ENCODE measurements around the gene COBL. TPM values are rescaled to one million over a fixed set of nuclear protein-coding genes. Genes with fewer than 3 reads are reported as not detected.

COBL gene
- total RNA-seq, 1 experiment from 2014 or later = 0.39 TPM

- no peak overlapping the region for H3K27ac ChIP-seq (ENCODE audit: low read length)
- intact Hi-C loops (cut with micrococcal nuclease; ENCODE audit: unreplicated experiment) = loop anchor here (5.0 kb wide), 1 partner anchor 137 kb away; no protein-coding TSS in a partner anchor
- BruUV-seq (replicated peaks) = no TSS peak
- CTCF ChIA-PET = no interaction called here
- POLR2A ChIA-PET = no interaction called here
- no peaks in the 10 kb centered on the region; the same call in 1 of the 2 replicates for H3K27me3 ChIP-seq (ENCODE audit: control insufficient read depth, insufficient read depth, low read length)
- no peak for DNase-seq (ENCODE audit: low read depth, low spot score)
- TF ChIP-seq POLR2AphosphoS5 (IDR thresholded peaks at IDR 0.05; ENCODE audit: low read depth, low read length) (no peak), CTCF (IDR thresholded peaks at IDR 0.05) (no peak), TCF7L2 (IDR thresholded peaks at IDR 0.05; ENCODE audit: low read depth, low read length) (no peak), REST (IDR thresholded peaks at IDR 0.05; ENCODE audit: insufficient read depth in 1 of 2, low read depth in 2 of 2, low read length in 1 of 2) (no peak), SIN3A (IDR thresholded peaks at IDR 0.05; ENCODE audit: borderline replicate concordance, insufficient read depth, low read depth, low read length) (no peak)
- H3K36me3 ChIP-seq (ENCODE audit: control insufficient read depth, insufficient read depth, low read length) = no peaks in the 10 kb centered on the region
- no peak for ATAC-seq
- H3K4me3 ChIP-seq (ENCODE audit: low read depth in 2 of 2, low read length in 2 of 2) = no peak overlapping the region
- H3K9me3 ChIP-seq (ENCODE audit: control insufficient read depth, insufficient read depth, low read depth, low read length) = no peaks in the 10 kb centered on the region
- in situ Hi-C loops (cut with HindIII; ENCODE audit: low pct_unique_long_range_greater_than_20kb, low sequenced_read_pairs) = no loop called here
- H3K4me1 ChIP-seq (ENCODE audit: control insufficient read depth, insufficient read depth, low read length) = no peaks in the 10 kb centered on the region
Measured at GRCh38 chr7:51298912-51299311, 17.7 kb downstream of the COBL start.

- DNase-seq (ENCODE audit: low read depth, low spot score) (no peak), ATAC-seq (no peak)
- ChIA-PET POLR2A (no interaction called here), CTCF (no interaction called here)
- no peak overlapping the region for H3K4me3 ChIP-seq (ENCODE audit: low read depth in 2 of 2, low read length in 2 of 2)
- BruUV-seq (replicated peaks) = no TSS peak
- H3K27me3 ChIP-seq (ENCODE audit: control insufficient read depth, insufficient read depth, low read length) = no peaks in the 10 kb centered on the region; the same call in 1 of the 2 replicates
- H3K36me3 ChIP-seq (ENCODE audit: control insufficient read depth, insufficient read depth, low read length) = no peaks in the 10 kb centered on the region
- H3K4me1 ChIP-seq (ENCODE audit: control insufficient read depth, insufficient read depth, low read length) = no peaks in the 10 kb centered on the region
- in situ Hi-C loops (cut with HindIII; ENCODE audit: low pct_unique_long_range_greater_than_20kb, low sequenced_read_pairs) = no loop called here
- no peak overlapping the region for H3K27ac ChIP-seq (ENCODE audit: low read length)
- intact Hi-C loops (cut with micrococcal nuclease; ENCODE audit: unreplicated experiment) = loop anchor here (5.0 kb wide), 1 partner anchor 136 kb away; no protein-coding TSS in a partner anchor
- H3K9me3 ChIP-seq (ENCODE audit: control insufficient read depth, insufficient read depth, low read depth, low read length) = no peaks in the 10 kb centered on the region
- no peak for TF ChIP-seq SIN3A (IDR thresholded peaks at IDR 0.05; ENCODE audit: borderline replicate concordance, insufficient read depth, low read depth, low read length)
- no peak for TF ChIP-seq POLR2AphosphoS5 (IDR thresholded peaks at IDR 0.05; ENCODE audit: low read depth, low read length)
- TF ChIP-seq REST (IDR thresholded peaks at IDR 0.05; ENCODE audit: insufficient read depth in 1 of 2, low read depth in 2 of 2, low read length in 1 of 2) = no peak
- TF ChIP-seq CTCF (IDR thresholded peaks at IDR 0.05) = no peak
- TF ChIP-seq TCF7L2 (IDR thresholded peaks at IDR 0.05; ENCODE audit: low read depth, low read length) = no peak
Measured at GRCh38 chr7:51297986-51298385, 18.6 kb downstream of the COBL start.
